OCI-LY1 (cell line): ENCODE results near the gene HNRNPAB.

Source experiments
- H2AFZ ChIP-seq: fragments of 200-600 bp; sonication (generic), shearing (Covaris generic); 2 replicates; pipeline ENCODE4 v1.6.0; 2014; ENCODE audit warnings: antibody characterized with exemption, mild to moderate bottlenecking, low read length
- H3F3A ChIP-seq: fragments of 200-600 bp; sonication (generic), shearing (Covaris generic); 2 replicates; pipeline ENCODE4 v1.6.0; 2014; ENCODE audit warnings: mild to moderate bottlenecking, antibody characterized with exemption, low read length, moderate library complexity; ENCODE audit not compliant: insufficient read depth
- H3K27ac ChIP-seq: fragments of 200-600 bp; sonication (generic); 2 replicates; pipeline ENCODE4 v1.5.1; 2014; ENCODE audit warnings: low read length, mixed run types, mild to moderate bottlenecking, low read depth; ENCODE audit not compliant: poor library complexity, severe bottlenecking
- H3K27me3 ChIP-seq: fragments of 200-600 bp; sonication (generic); 2 replicates; pipeline ENCODE4 v1.6.0; 2014; ENCODE audit warnings: antibody characterized with exemption, mild to moderate bottlenecking, low read length, moderate library complexity; ENCODE audit not compliant: insufficient read depth
- H3K36me3 ChIP-seq: fragments of 200-600 bp; sonication (generic); 2 replicates; pipeline ENCODE4 v1.6.1; 2014; ENCODE audit warnings: mild to moderate bottlenecking, antibody characterized with exemption, low read length, moderate library complexity, mixed read lengths; ENCODE audit not compliant: insufficient read depth
- H3K4me1 ChIP-seq: fragments of 200-600 bp; sonication (generic); 2 replicates; pipeline ENCODE4 v1.5.1; 2014; ENCODE audit warnings: mild to moderate bottlenecking, low read length, moderate library complexity; ENCODE audit not compliant: insufficient read depth, severe bottlenecking
- H3K4me2 ChIP-seq: fragments of 200-600 bp; sonication (generic), shearing (Covaris generic); 2 replicates; pipeline ENCODE4 v1.6.1; 2014; ENCODE audit warnings: low read length
- H3K4me3 ChIP-seq: fragments of 200-600 bp; sonication (generic); 2 replicates; pipeline ENCODE4 v1.5.1; 2014; ENCODE audit warnings: low read length, low read depth, mild to moderate bottlenecking, mixed read lengths; ENCODE audit not compliant: poor library complexity, severe bottlenecking
- H3K79me2 ChIP-seq: fragments of 200-600 bp; shearing (Covaris generic); 2 replicates; pipeline ENCODE4 v1.6.1; 2016; ENCODE audit warnings: mixed run types, low read length, mixed read lengths; ENCODE audit not compliant: insufficient read depth
- H3K9ac ChIP-seq: fragments of 200-600 bp; sonication (generic), shearing (Covaris generic); 2 replicates; pipeline ENCODE4 v1.6.1; 2014; ENCODE audit warnings: mild to moderate bottlenecking, low read length, mixed read lengths
- H3K9me2 ChIP-seq: fragments of 200-600 bp; sonication (generic), shearing (Covaris generic); 2 replicates; pipeline ENCODE4 v1.6.1; 2014; ENCODE audit warnings: low read depth, mild to moderate bottlenecking, low read length, mixed read lengths
- H3K9me3 ChIP-seq: fragments of 200-600 bp; shearing (Covaris generic); 2 replicates; pipeline ENCODE4 v1.6.1; 2014; ENCODE audit warnings: low read length, mixed read lengths
- H4K20me1 ChIP-seq: fragments of 200-600 bp; sonication (generic), shearing (Covaris generic); 2 replicates; pipeline ENCODE4 v1.6.0; 2016; ENCODE audit warnings: mild to moderate bottlenecking, low read length; ENCODE audit not compliant: insufficient read depth
- CTCF ChIP-seq: fragments of 200-600 bp; sonication (generic), shearing (Covaris generic); IDR thresholded peaks from 2 replicates; pipeline ENCODE4 v1.5.1; 2017; ENCODE audit warnings: mild to moderate bottlenecking, antibody characterized with exemption, low read length, moderate library complexity, mixed read lengths
- EZH2 ChIP-seq: fragments of 200-600 bp; sonication (generic), shearing (Covaris generic); IDR thresholded peaks from 2 replicates; pipeline ENCODE4 v1.8.0; 2017; ENCODE audit warnings: borderline replicate concordance, mixed run types, mild to moderate bottlenecking, antibody characterized with exemption, low read length, moderate library complexity, mixed read lengths

Gene HNRNPAB

GRCh38 chr5:178198706-178199105, 5.6 kb upstream of the HNRNPAB start:
- Histone ChIP-seq H3K27me3 (no peaks in the 10 kb centered on the region), H3K4me2 (no peak overlapping the region), H3K27ac (no peak overlapping the region)

GRCh38 chr5:178199581-178200434, 4.5 kb upstream of the HNRNPAB start:
- no peak overlapping the region for H3K4me3 ChIP-seq
- peaks cover 4% of the 10 kb centered on the region; the same call in 1 of the 2 replicates for H3K79me2 ChIP-seq
- H3K9me2 ChIP-seq, result no peaks in the 10 kb centered on the region
- no peaks in the 10 kb centered on the region for H3K27me3 ChIP-seq
- no peaks in the 10 kb centered on the region for H3K9me3 ChIP-seq
- TF ChIP-seq CTCF (no peak), EZH2 (no peak)
- no peak overlapping the region for H3K4me2 ChIP-seq
- H3K27ac ChIP-seq, result no peak overlapping the region
- H3K4me1 ChIP-seq, result no peaks in the 10 kb centered on the region
- H3K9ac ChIP-seq, result no peak overlapping the region
- H2AFZ ChIP-seq, result no peak overlapping the region
- H4K20me1 ChIP-seq, result no peaks in the 10 kb centered on the region
- H3K36me3 ChIP-seq, result no peaks in the 10 kb centered on the region
- H3F3A ChIP-seq, result no peaks in the 10 kb centered on the region

More at GRCh38 chr5:178198706-178199105, 5.6 kb upstream of the HNRNPAB start:
- Histone ChIP-seq H2AFZ (no peak overlapping the region), H3K4me1 (no peaks in the 10 kb centered on the region), H3K36me3 (no peaks in the 10 kb centered on the region), H3K9me2 (no peaks in the 10 kb centered on the region), H3K9ac (no peak overlapping the region), H3K79me2 (no peaks in the 10 kb centered on the region), H3K9me3 (no peaks in the 10 kb centered on the region), H3F3A (no peaks in the 10 kb centered on the region), H3K4me3 (no peak overlapping the region), H4K20me1 (no peaks in the 10 kb centered on the region)
- TF ChIP-seq EZH2 (no peak), CTCF (no peak)

- Histone ChIP-seq H3K9me3 (no peaks in the 10 kb centered on the region), H3F3A (no peaks in the 10 kb centered on the region), H3K9me2 (no peaks in the 10 kb centered on the region), H3K36me3 (peaks cover 12% of the 10 kb centered on the region), H3K9ac (no peak overlapping the region), H3K4me1 (peaks cover 8% of the 10 kb centered on the region), H3K27me3 (no peaks in the 10 kb centered on the region), H3K27ac (no peak overlapping the region), H3K4me2 (no peak overlapping the region), H3K79me2 (peaks cover 20% of the 10 kb centered on the region), H2AFZ (no peak overlapping the region), H4K20me1 (0 out of 2 replicates have a peak, but pooled peaks cover 3% of the 10 kb centered on the region), H3K4me3 (no peak overlapping the region)
- TF ChIP-seq CTCF, result no peak
- TF ChIP-seq EZH2, result no peak
Measured at GRCh38 chr5:178201221-178201926, 3.0 kb upstream of the HNRNPAB start.
